ENCODE data around the gene RFTN1.

DNA sequence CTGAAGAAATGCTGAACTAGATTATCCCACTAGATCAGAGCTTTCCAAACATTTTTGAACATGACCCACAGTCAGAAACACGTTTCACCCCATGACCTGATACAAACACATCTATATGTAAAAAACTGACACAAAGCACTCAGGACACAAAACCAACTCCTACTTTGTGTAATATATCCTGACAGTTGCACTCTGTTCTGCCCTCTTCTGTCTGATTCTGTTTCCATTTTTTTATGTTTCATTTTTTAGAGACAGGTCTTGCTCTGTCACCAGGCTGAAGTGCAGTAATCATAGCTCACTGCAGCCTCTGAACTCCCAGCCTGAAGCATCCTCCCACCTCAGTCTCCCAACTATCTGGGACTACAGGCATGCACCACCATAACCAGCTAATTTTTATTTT, 15.8 kb upstream of the RFTN1 start:
- TF ChIP-seq, protein P1, sequence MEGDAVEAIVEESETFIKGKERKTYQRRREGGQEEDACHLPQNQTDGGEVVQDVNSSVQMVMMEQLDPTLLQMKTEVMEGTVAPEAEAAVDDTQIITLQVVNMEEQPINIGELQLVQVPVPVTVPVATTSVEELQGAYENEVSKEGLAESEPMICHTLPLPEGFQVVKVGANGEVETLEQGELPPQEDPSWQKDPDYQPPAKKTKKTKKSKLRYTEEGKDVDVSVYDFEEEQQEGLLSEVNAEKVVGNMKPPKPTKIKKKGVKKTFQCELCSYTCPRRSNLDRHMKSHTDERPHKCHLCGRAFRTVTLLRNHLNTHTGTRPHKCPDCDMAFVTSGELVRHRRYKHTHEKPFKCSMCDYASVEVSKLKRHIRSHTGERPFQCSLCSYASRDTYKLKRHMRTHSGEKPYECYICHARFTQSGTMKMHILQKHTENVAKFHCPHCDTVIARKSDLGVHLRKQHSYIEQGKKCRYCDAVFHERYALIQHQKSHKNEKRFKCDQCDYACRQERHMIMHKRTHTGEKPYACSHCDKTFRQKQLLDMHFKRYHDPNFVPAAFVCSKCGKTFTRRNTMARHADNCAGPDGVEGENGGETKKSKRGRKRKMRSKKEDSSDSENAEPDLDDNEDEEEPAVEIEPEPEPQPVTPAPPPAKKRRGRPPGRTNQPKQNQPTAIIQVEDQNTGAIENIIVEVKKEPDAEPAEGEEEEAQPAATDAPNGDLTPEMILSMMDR (IDR thresholded peaks at IDR 0.05; ENCODE audit: low read depth, low read length, missing input control) = no peak
- TF ChIP-seq FOXA1 (IDR thresholded peaks at IDR 0.05) (no peak), JUND (IDR thresholded peaks at IDR 0.05) (no peak), MAX (IDR thresholded peaks at IDR 0.05) (no peak), RAD21 (IDR thresholded peaks at IDR 0.05) (peak; percentile 10 to 17), RXRA (IDR thresholded peaks at IDR 0.05) (no peak), EGR1 (IDR thresholded peaks at IDR 0.05; ENCODE audit: low read depth in 2 of 2) (no peak), GABPA (IDR thresholded peaks at IDR 0.05 in 1 of 2, conservative IDR thresholded peaks at IDR 0.05 in 1 of 2) (no peak), YY1 (IDR thresholded peaks at IDR 0.05) (no peak)
- TF ChIP-seq, protein P2, sequence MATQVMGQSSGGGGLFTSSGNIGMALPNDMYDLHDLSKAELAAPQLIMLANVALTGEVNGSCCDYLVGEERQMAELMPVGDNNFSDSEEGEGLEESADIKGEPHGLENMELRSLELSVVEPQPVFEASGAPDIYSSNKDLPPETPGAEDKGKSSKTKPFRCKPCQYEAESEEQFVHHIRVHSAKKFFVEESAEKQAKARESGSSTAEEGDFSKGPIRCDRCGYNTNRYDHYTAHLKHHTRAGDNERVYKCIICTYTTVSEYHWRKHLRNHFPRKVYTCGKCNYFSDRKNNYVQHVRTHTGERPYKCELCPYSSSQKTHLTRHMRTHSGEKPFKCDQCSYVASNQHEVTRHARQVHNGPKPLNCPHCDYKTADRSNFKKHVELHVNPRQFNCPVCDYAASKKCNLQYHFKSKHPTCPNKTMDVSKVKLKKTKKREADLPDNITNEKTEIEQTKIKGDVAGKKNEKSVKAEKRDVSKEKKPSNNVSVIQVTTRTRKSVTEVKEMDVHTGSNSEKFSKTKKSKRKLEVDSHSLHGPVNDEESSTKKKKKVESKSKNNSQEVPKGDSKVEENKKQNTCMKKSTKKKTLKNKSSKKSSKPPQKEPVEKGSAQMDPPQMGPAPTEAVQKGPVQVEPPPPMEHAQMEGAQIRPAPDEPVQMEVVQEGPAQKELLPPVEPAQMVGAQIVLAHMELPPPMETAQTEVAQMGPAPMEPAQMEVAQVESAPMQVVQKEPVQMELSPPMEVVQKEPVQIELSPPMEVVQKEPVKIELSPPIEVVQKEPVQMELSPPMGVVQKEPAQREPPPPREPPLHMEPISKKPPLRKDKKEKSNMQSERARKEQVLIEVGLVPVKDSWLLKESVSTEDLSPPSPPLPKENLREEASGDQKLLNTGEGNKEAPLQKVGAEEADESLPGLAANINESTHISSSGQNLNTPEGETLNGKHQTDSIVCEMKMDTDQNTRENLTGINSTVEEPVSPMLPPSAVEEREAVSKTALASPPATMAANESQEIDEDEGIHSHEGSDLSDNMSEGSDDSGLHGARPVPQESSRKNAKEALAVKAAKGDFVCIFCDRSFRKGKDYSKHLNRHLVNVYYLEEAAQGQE (IDR thresholded peaks at IDR 0.05) = no peak

All from liver (tissue), 3 donors.